ENCODE data around the gene GPN2. TPM values are rescaled to one million over a fixed set of nuclear protein-coding genes. Genes with fewer than 3 reads are reported as not detected.

GPN2 gene
- total and polyA plus RNA-seq, 3 donors from 2014 or later: 19.8 to 22.2 (median 22.2) TPM

DNA sequence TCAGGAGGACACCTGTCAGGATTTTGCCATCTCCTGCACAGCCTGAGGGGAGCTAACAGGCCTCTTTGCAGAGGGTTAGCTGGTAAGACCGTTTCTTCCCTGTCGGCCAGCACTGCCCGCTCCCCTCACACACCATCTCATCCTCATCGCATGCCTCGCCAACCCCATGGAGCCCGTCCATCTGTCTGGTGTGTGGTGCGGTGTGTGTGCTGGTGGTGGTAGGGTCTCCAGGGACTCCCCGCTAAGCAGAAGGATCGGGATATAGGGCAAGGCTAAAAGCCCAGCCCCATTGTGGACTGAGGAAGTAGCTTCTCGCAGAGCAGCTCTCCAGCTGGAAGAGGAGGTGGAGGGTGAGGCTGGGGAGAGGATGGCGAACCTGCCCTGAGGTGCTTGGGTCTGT lies 33.9 kb downstream of the GPN2 start:
- no peak for TF ChIP-seq POLR2A (IDR thresholded peaks at IDR 0.05)
- TF ChIP-seq, protein P1, sequence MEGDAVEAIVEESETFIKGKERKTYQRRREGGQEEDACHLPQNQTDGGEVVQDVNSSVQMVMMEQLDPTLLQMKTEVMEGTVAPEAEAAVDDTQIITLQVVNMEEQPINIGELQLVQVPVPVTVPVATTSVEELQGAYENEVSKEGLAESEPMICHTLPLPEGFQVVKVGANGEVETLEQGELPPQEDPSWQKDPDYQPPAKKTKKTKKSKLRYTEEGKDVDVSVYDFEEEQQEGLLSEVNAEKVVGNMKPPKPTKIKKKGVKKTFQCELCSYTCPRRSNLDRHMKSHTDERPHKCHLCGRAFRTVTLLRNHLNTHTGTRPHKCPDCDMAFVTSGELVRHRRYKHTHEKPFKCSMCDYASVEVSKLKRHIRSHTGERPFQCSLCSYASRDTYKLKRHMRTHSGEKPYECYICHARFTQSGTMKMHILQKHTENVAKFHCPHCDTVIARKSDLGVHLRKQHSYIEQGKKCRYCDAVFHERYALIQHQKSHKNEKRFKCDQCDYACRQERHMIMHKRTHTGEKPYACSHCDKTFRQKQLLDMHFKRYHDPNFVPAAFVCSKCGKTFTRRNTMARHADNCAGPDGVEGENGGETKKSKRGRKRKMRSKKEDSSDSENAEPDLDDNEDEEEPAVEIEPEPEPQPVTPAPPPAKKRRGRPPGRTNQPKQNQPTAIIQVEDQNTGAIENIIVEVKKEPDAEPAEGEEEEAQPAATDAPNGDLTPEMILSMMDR (IDR thresholded peaks at IDR 0.05): no peak
- DNase-seq: no peak
- Histone ChIP-seq H3K36me3 (ENCODE audit: low read depth, missing control alignments) (no peaks in the 10 kb centered on the region), H3K27ac (no peak overlapping the region), H3K4me1 (no peaks in the 10 kb centered on the region), H3K9me3 (no peaks in the 10 kb centered on the region), H3K27me3 (no peaks in the 10 kb centered on the region), H3K4me3 (no peak overlapping the region)
- intact Hi-C loops (cut with DNase I; ENCODE audit: low total_unique reads): no loop called here
- 94 to 95% methylated on average over 7 to 11 of the region's 11 CpGs for WGBS, 2 donors

DNA sequence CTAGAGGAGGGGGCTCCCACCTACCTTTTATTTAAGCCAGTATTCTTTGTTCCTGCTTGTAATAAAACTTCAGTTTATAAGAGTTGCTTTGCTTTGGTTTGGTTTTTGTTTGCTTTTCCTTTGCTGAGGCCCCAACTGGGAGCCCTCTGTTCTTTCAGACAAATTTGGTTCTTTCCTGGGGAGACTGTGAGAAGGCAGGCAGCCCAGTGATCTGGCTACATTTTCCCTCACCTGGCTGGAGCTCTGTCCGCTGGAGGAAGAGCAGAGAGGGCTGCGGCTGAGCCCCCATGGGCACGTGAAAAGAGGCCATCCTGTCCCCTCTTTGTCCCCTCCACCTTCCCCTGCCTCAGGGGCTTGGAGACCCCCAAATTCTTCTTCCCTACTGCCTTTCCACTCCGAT lies 34.4 kb downstream of the GPN2 start:
- WGBS, 2 donors: 98 to 100% methylated on average over 1 to 4 of the region's 4 CpGs
- H3K9me3 ChIP-seq: no peaks in the 10 kb centered on the region
- H3K27me3 ChIP-seq: no peaks in the 10 kb centered on the region
- no peak for TF ChIP-seq POLR2A (IDR thresholded peaks at IDR 0.05)
- TF ChIP-seq, protein P1 (IDR thresholded peaks at IDR 0.05): no peak
- no peaks in the 10 kb centered on the region for H3K4me1 ChIP-seq
- H3K36me3 ChIP-seq (ENCODE audit: low read depth, missing control alignments): no peaks in the 10 kb centered on the region
- intact Hi-C loops (cut with DNase I; ENCODE audit: low total_unique reads): no loop called here
- no peak overlapping the region for H3K4me3 ChIP-seq
- no peak overlapping the region for H3K27ac ChIP-seq
- DNase-seq: no peak

DNA sequence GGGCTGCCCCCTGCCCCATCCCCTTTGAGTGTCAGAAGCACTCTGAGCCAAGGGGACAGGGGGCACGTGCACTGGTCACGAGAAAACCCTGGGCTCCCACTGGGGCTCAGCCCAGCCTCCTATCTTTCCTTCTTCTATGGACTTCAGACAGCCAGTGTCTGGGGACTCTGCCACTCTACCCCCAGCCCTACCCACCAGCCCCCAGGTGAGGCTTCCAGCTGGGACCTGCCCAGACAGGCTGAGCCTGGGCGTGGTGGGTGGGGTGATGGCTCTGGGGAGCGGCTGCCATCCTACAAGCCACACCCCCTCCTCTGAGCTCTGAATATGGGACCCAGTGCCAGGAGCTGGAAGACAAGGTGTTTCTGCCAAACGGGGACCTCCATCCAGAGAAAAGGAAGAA lies 35.2 kb downstream of the GPN2 start:
- no peak for DNase-seq
- H3K27me3 ChIP-seq: no peaks in the 10 kb centered on the region
- no peaks in the 10 kb centered on the region for H3K36me3 ChIP-seq (ENCODE audit: low read depth, missing control alignments)
- intact Hi-C loops (cut with DNase I; ENCODE audit: low total_unique reads): no loop called here
- H3K9me3 ChIP-seq: no peaks in the 10 kb centered on the region
- no peak overlapping the region for H3K4me3 ChIP-seq
- no peak overlapping the region for H3K27ac ChIP-seq
- 87 to 92% methylated on average over 3 to 5 of the region's 5 CpGs for WGBS, 2 donors
- H3K4me1 ChIP-seq: no peaks in the 10 kb centered on the region
- no peak for TF ChIP-seq POLR2A (IDR thresholded peaks at IDR 0.05)
- TF ChIP-seq, protein P1 (IDR thresholded peaks at IDR 0.05): no peak

DNA sequence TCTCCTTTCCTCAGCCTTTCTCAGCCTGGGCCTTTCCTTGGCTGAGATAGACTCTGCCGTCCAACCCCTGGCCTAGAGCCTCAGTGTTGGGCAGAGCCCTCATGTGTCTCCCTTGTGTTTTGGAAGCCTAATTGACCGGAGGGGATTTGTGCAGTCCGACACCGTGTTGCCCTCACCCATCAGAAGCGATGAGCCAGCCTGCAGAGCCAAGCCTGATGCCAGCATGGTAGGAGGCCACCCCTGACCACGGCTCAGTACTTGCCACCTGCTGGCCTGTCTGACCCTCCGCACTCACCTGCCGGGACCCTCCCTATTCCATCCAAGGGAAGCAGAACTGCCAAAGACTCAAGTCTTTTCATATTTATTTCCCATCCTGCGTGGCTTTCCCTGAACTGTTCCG lies 36.5 kb downstream of the GPN2 start:
- Histone ChIP-seq H3K9me3 (no peaks in the 10 kb centered on the region), H3K4me3 (no peak overlapping the region), H3K27ac (no peak overlapping the region), H3K27me3 (no peaks in the 10 kb centered on the region), H3K4me1 (no peaks in the 10 kb centered on the region), H3K36me3 (ENCODE audit: low read depth, missing control alignments) (no peaks in the 10 kb centered on the region)
- DNase-seq: no peak
- TF ChIP-seq, protein P1 (IDR thresholded peaks at IDR 0.05): no peak
- no peak for TF ChIP-seq POLR2A (IDR thresholded peaks at IDR 0.05)
- 94 to 100% methylated on average over 4 to 10 of the region's 10 CpGs for WGBS, 2 donors
- intact Hi-C loops (cut with DNase I; ENCODE audit: low total_unique reads): no loop called here

DNA sequence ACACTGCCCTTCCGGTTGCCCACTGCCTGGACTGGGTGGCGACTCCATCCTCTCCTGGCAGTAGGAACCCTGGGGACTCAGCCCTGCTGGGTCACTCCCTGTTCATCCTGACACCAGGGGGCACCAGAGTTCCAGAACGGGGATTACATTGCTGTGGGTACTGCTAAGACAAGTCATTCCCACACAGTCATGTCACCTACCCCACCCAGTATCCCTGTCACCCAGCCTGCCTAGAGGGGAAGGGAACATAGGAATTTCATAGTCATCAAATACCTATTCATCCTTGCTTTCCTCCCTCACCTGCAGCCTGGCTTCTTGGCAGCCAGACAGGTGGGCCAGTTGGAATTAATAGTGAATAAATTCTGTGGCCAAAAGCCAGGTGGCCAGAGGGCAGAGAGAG lies 36.9 kb downstream of the GPN2 start:
- H3K4me3 ChIP-seq: no peak overlapping the region
- H3K9me3 ChIP-seq: no peaks in the 10 kb centered on the region
- TF ChIP-seq, protein P1 (IDR thresholded peaks at IDR 0.05): peak; percentile 36 to 62 (median 47)
- TF ChIP-seq POLR2A (IDR thresholded peaks at IDR 0.05): no peak
- no peaks in the 10 kb centered on the region for H3K4me1 ChIP-seq
- no peaks in the 10 kb centered on the region for H3K27me3 ChIP-seq
- 32 to 39% methylated on average over 2 to 3 of the region's 3 CpGs for WGBS, 2 donors
- intact Hi-C loops (cut with DNase I; ENCODE audit: low total_unique reads): no loop called here
- DNase-seq: peak; percentile 86
- H3K27ac ChIP-seq: no peak overlapping the region
- no peaks in the 10 kb centered on the region for H3K36me3 ChIP-seq (ENCODE audit: low read depth, missing control alignments)
